Hepatocyte (in vitro differentiated cells): Measurements from ENCODE around the gene COL5A2.

Source experiments
- EZH2 ChIP-seq: fragments of 200-600 bp; sonication (generic); IDR thresholded peaks from 2 replicates; pipeline ENCODE4 v1.6.1; 2016; ENCODE audit warnings: antibody characterized with exemption, mild to moderate bottlenecking, borderline replicate concordance
- EZH2phosphoT487 ChIP-seq: fragments of 200-600 bp; sonication (generic); IDR thresholded peaks from one replicate; pipeline ENCODE4 v1.6.1; 2018; ENCODE audit warnings: antibody characterized with exemption, mild to moderate bottlenecking, low read depth, moderate library complexity; ENCODE audit not compliant: unreplicated experiment, severe bottlenecking
- TF ChIP-seq, protein P1 (sequence below): fragments of 200-600 bp; sonication (generic); IDR thresholded peaks from 2 replicates; pipeline ENCODE4 v1.5.1; 2016; ENCODE audit warnings: antibody characterized with exemption, mild to moderate bottlenecking; ENCODE audit not compliant: poor library complexity

DNA sequence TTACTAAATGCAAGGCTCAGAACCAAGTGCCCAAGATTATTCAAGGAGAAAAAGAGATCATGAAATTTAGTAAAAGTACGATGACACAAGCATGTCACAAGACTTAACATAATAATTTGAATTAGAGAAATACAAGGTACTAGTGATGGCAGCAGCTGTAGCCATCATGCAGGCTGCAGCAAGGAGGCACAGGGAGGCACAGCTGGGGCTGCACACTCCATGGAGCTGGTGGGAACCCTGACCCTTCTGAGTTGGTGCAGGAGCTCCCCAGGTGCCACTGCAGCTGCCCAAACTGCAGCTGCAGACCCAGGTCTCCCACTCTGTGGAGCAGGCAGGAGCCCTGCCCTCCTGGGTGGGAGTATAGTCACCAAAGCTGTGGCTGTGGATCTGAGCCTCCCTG lies 159.4 kb downstream of the COL5A2 start:
- TF ChIP-seq, protein P1, sequence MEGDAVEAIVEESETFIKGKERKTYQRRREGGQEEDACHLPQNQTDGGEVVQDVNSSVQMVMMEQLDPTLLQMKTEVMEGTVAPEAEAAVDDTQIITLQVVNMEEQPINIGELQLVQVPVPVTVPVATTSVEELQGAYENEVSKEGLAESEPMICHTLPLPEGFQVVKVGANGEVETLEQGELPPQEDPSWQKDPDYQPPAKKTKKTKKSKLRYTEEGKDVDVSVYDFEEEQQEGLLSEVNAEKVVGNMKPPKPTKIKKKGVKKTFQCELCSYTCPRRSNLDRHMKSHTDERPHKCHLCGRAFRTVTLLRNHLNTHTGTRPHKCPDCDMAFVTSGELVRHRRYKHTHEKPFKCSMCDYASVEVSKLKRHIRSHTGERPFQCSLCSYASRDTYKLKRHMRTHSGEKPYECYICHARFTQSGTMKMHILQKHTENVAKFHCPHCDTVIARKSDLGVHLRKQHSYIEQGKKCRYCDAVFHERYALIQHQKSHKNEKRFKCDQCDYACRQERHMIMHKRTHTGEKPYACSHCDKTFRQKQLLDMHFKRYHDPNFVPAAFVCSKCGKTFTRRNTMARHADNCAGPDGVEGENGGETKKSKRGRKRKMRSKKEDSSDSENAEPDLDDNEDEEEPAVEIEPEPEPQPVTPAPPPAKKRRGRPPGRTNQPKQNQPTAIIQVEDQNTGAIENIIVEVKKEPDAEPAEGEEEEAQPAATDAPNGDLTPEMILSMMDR, result no peak
- TF ChIP-seq EZH2, result no peak
- TF ChIP-seq EZH2phosphoT487, result no peak
